GM19395 (cell line): Measurements from ENCODE around the gene TIMM29.

ENCODE experiments used
- ATAC-seq: cut with Tn5 transposase; IDR thresholded peaks from one replicate; pipeline ENCODE4 v1.9.1; 2021; ENCODE audit warnings: mild to moderate bottlenecking, moderate library complexity; ENCODE audit not compliant: unreplicated experiment

TIMM29 gene

DNA sequence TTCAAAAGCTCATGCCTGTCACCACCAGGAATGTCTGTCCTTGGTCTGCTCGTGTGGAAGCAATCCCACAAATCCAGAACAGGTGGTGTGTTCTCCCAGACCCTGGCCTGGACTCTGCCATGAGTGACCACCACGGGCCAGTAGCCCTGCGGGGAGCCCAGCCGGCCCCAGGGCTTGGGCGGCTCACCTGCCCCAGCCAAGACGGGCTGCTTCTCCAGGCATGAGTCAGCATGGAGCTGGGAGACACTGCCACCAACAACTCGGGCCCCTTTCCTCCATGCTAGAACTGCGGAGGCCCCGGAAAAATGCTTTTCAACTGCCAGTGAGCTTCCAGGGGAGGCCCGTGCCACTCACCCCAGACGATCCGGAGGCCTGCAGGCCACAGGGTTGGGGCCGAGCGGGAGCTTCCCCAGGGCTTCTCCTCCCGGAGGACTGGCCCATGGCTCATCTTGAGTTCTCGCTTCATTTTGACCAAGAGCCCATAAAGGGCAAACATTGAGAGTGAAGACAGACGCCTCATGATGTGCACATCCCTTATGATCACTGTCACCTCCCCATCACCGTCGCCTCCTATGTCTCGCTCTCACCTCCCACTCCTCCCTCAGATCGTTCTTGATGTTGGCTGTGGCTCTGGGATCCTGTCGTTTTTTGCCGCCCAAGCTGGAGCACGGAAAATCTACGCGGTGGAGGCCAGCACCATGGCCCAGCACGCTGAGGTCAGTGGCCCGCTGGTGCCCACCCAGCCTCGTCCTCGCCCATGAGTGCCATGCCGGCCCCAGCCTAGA lies 16.8 kb upstream of the TIMM29 start:
- no peak for ATAC-seq

DNA sequence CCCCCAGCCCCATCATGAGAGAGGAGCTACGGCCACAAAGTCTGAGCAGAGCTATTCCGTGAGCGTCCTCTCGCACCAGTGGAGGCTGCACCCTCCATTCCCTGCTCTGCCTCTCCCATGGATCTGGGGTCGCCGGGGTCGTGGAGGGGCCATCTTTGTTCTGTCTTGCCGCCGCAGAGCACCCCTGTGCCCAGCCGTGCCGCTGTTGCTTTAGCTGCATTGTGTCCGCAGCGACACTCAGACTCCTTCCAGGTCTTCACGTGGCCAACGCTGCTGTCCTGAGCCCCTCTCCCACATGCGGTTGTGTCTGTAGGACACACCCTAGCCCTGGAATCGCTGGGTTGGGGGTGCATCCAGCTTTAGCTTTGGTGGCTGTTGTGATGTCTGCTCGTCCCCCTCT lies 16.0 kb upstream of the TIMM29 start:
- no peak for ATAC-seq

DNA sequence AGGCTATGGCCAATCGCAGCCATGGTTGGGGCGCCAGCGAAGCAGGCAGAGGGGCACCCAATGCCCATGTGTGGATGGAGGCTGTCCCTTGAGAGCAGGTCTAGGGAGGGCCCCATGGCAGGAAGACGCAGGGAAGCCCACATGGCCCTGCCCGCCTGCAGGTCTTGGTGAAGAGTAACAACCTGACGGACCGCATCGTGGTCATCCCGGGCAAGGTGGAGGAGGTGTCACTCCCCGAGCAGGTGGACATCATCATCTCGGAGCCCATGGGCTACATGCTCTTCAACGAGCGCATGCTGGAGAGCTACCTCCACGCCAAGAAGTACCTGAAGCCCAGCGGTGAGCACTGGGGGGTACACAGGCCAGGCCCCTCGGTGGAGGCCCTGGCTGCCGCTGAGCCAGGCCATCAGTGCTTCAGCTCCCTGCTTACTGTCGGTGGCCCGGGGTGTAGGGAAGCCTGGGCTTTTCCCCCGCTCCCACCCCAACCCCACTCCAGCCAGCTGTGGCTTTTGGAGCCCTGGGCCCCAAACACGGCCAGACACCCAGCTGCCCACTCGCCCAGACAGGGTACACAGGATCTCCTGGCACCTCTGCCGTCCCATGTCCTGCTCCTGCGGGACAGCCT lies 14.8 kb upstream of the TIMM29 start:
- ATAC-seq = no peak

DNA sequence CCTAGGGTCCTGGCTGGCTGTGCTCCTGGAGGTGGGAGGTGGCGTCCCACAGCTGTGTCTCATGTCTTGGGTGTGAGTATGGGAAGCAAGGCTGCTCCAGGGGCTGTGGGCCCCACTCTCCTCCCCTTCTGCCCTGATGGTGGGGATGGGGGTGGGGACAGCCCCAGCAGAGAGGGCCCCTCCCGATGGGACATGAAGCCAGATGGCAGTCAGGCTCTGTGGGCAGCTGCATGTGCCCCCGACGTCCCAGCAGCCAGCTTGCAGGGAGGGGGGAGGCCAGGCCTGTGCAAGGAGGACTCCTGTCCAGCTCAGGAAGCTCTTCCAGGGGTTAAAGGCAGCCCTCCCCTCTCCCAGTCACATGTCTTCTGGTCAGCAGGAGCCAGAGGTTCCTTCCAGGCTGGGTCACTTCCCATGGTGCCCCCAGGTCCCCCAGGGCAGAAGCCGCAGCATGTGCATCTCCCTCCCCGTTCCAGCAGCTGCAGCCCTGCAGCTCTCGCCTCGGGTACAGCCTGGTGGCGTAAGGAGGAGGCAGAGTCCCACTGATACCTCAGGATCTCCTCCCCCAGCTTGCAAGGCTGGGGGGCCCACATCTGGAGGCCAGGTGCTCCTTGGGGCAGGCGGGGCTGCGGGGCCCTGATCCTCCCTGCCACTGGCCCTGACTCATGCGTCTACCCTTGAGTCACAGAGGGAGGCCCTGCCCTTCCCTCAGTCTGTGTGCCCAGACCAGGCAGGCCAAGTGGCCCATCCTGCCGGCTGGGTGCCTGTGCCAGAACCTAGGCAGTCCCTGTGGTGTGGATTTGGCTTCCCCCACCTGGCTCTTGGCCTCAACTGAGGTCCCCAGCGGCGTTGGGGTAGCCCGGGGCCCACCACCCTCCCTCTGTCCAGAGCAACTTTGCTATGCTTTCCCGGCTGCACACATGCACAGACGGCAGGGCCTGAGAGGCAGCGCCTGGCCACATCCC lies 13.2 kb upstream of the TIMM29 start:
- no peak for ATAC-seq

DNA sequence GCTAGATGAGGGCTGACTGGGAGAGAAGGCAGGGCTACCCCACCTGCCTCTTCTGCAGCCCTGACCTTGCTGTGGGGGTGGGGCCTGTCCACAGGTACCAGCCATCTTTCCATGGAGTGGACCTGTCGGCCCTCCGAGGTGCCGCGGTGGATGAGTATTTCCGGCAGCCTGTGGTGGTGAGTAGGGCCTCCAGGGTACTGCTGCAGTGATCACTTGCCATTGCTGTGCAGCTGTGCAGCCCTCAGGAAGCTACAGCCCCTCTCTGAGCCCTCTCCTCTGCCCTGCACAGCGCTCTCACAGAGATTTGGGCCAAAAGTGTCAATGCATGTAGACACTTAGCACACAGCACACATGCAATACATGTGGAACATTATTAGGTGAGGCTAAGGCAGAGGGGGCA lies 12.0 kb upstream of the TIMM29 start:
- ATAC-seq = no peak

DNA sequence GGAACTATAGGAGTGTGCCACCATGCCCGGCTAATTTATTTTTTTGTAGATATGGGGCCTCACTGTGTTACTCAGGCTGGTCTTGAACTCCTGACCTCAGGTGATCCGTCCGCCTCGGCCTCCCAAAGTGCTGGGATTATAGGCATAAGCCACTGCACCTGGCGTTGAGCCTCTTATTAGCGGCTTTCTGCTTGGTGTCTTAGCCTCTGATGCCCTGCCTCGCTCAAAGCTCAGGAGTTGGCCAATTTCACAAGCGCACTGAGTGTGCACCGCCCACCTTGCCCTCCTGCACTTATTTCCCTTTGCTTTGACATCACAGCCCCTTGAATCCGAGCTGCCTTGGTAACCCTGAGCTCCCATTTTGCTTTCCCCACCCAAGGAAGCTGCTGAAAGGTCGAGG lies 10.3 kb upstream of the TIMM29 start:
- ATAC-seq = no peak

DNA sequence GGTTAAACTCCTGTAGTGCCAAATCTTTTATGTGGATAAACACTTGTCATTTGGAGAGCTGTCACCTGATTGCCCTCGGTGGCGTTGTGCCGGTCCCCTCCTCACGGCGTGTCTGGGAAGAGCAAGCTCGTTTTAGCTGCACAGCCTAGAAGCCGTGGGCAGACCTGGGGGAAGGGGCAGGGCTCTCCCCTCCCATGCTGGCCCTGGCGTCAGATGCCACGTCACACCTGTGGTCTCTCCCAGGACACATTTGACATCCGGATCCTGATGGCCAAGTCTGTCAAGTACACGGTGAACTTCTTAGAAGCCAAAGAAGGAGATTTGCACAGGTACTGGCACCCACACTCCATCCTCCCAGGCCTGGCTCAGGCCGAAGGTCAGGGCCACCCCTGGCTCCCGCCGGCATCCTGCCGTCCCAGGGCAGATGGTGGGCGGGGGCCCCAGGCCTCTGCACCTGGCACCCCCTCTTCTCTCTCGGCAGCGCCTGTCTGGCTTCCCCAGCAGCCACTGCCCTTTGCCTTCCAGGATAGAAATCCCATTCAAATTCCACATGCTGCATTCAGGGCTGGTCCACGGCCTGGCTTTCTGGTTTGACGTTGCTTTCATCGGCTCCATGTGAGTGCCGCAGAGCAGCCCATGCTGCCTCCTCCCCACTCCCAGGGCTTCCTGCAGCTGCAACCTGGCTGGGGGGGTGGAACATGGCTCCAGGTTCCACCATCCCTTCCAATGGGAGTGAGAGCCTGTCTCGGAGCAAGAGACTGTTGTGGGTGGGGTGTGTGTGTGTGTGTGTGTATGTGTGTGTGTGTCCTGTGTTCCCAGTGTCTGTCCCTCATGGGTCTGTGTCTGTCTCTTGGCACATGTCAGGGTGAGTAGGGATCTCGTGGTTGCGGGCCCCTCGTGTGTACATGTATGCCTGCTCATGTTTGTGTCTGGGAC lies 9.0 kb upstream of the TIMM29 start:
- no peak for ATAC-seq

DNA sequence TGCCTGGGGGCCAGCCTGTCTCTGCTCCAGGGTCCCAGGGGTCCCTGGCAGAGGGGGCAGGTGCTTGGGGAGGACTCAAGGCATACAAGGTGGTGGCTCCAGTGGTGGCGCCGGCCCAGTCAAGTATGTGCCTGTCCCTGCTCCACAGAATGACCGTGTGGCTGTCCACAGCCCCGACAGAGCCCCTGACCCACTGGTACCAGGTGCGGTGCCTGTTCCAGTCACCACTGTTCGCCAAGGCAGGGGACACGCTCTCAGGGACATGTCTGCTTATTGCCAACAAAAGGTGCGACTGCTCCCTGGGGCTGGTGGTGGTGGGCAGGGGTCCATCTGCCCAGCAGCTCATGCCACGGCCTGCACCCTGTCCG lies 8.3 kb upstream of the TIMM29 start:
- no peak for ATAC-seq

DNA sequence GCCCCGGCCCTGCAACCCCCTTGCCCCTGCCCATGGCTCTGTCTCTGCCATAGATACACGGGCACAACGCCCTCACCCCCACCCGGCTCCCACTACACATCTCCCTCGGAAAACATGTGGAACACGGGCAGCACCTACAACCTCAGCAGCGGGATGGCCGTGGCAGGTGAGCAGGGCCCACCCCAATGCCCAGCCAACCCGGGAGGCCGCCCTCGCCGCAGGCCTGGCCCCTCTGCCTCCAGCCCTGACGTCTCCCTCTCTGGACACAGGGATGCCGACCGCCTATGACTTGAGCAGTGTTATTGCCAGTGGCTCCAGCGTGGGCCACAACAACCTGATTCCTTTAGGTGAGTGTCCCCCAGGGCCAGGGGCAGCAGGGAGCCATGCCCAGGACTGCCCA lies 7.8 kb upstream of the TIMM29 start:
- ATAC-seq = no peak

DNA sequence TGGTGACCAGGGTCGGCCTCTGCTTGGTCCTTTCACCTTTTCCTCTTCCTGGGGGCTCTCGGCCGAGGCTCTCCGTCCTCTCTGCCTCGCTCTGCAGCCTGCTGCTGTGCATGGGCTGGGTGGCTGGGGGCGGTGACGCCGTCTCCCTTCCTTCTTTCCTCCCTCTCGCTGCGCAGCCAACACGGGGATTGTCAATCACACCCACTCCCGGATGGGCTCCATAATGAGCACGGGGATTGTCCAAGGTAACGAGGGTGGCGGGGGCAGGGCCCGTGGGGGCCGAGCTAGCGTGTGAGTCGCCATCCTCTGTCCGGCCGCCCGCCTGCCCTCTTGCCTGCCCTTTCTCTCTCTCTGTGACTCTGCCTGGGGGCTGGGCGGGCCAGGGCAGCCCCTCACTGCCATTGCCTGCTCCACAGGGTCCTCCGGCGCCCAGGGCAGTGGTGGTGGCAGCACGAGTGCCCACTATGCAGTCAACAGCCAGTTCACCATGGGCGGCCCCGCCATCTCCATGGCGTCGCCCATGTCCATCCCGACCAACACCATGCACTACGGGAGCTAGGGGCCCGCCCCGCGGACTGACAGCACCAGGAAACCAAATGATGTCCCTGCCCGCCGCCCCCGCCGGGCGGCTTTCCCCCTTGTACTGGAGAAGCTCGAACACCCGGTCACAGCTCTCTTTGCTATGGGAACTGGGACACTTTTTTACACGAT lies 7.3 kb upstream of the TIMM29 start:
- no peak for ATAC-seq

DNA sequence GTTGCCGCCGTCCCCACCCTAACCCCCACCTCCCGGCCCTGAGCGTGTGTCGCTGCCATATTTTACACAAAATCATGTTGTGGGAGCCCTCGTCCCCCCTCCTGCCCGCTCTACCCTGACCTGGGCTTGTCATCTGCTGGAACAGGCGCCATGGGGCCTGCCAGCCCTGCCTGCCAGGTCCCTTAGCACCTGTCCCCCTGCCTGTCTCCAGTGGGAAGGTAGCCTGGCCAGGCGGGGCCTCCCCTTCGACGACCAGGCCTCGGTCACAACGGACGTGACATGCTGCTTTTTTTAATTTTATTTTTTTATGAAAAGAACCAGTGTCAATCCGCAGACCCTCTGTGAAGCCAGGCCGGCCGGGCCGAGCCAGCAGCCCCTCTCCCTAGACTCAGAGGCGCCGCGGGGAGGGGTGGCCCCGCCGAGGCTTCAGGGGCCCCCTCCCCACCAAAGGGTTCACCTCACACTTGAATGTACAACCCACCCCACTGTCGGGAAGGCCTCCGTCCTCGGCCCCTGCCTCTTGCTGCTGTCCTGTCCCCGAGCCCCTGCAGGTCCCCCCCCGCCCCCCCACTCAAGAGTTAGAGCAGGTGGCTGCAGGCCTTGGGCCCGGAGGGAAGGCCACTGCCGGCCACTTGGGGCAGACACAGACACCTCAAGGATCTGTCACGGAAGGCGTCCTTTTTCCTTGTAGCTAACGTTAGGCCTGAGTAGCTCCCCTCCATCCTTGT lies 6.5 kb upstream of the TIMM29 start:
- no peak for ATAC-seq

DNA sequence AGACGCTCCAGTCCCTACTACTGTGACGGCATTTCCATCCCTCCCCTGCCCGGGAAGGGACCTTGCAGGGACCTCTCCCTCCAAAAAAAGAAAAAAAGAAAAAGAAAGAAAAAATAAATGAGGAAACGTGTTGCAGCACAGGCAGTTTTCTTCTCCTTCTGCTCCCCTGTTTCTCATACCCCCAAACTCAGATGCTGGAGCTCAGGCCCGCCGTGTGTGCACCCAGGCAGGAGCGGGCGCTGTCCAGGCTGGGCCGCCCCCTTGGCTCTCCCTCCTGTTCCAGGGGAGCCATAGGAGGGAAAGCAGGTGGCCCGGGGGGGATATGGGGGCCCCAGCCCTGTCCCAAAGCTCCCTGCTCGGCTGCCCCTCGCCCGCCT lies 6.0 kb upstream of the TIMM29 start:
- ATAC-seq = no peak

DNA sequence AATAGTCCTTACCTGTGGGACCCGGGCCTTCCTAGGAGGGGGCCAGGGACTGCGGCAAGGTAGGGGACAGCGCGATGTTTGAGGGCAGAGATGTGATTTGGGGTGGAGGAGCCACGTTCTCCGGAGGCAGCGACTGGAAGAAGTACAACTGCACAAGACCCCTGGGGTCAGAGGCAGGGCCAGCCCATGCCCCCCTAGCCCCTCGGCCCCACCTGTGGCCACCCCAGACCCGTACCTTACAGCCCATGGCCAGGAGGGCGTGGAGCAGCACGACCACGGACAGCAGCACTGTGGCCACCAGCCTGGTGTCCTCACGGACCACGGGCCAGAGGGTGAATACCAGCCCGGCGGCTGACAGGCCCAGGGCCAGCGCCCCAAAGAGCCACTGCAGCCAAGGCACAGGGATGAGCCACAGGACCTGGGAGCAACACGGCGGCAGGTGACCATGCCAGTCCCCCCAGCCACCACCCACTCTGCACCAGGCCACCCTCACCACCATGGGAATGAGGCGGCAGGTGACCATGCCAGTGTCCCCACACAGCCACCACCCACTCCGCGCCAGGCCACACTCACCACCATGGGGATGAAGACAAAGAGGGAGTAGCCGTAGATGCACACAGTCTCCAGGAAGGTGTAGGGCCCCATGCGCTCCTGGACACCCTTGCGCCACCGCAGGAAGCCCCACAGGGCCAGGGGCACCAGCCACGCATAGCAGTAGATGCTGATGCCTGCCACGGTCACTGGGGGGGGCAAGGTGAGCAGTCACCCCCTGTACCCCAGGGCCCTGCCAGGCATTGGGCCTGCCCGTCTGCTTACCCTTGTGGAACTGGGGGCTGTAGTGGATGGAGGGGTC lies 5.1 kb upstream of the TIMM29 start:
- no peak for ATAC-seq

DNA sequence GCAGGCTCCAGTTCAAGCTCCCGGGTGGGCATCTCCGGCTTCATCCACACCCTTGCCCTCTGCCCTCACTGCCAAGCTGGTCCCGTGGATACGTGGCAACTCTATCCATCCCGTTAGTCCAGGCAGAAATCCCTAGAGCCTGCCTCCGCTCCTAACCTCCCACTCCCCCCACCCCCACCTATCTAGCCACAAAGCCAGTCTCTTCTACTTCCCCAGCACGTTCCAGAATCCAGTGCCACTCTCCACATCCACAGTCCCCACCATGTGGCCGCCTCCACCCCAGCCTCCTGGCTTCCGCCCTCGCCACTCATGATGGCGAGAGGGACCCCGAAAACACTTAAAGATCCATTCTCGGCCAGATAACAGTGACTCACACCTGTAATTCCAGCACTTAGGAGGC lies 4.0 kb upstream of the TIMM29 start:
- no peak for ATAC-seq

DNA sequence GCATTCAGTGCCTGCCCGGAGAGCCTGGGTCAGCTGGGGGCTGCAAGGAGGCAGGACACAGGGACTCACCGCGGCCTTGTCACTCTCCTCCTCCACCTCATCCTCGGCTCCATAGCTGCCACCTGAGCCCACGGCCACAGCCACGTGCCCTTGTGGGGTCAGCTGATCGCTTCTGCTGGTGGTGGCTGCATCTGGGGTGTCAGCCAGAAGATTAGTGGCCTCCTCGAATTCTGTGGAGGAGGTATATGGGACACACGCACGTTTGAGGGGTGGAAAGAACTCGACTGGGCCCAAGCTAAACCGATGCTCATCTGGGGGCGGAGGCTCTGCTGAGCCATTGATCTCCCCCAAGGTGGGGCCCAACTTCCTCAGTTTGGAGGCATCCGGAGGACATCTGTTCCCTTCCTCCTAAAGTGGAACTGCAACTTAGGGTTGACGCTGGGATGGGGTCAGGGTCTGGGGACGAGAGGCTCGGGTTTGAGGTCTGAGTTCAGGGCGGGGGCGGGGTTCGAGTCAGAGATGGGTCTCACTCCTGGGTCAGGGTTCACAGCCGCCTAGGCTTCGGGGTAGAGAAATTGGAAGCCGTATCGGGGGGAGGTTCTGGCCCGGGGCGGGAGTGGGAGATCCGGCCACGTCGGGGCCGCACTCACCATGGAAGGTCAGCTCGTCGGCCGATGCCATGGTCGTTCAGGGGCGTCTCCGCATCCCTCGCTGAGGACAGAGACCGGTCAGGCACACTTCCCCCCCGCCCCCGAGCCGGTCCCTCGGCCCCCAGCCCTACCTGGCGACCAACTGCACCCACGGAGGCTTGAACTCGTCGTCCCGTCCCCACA lies 665 bp upstream of the TIMM29 start:
- no peak for ATAC-seq

DNA sequence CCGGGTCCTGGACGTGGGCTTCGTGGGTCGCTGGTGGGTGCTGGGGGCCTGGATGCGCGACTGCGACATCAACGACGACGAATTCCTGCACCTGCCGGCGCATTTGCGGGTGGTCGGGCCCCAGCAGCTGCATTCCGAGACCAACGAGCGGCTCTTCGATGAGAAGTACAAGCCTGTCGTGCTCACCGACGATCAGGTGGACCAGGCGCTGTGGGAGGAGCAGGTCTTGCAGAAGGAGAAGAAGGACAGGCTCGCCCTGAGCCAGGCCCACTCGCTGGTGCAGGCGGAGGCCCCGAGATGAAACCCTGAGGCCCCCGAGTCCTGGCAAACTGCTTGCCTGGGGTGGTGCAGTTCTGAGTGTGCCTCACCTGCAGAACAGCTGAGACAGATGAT lies 787 bp downstream of the TIMM29 start:
- ATAC-seq = no peak

DNA sequence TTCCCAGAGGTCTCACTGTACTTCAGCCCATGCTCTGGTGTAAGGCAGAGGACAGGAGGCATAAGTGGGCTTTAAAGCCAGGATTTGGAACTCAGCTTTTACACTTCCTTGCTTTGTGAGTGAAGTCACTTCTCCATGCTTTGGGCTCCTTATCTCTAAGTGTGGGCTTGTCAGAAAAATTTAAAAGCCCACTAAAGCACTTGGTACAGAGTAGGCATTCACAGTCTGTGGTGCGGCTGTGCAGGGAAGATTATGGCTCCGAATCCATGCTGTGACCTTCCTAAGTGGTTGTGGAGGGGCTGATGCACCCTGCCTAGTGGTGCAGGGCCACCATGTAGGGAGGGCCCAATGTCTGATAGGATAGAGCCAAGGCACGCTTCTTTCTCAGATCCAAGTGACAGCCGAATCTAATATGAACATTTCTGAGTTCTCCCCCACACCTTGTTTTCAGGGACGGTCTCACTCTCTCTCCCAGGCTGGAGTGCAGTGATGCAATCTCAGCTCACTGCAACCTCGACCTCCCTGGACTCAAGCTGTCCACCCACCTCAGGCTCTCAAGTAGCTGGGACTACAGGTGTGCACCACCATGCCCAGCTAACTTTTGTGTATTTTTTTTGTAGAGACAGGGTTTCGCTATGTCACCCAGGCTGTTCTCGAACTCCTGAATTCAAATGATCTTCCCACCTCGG lies 6.9 kb downstream of the TIMM29 start:
- ATAC-seq = no peak
